AG10803 (cell line): ENCODE data around the gene RSPO4.
A peak's percentile ranks its signal among the peaks of the same experiment; 100 is the strongest.

Source experiments
- DNase-seq: peaks from one replicate; pipeline ENCODE4 v3.0.0; 2010; ENCODE audit warnings: low read depth
- H3K4me3 ChIP-seq: 2 replicates; pipeline ENCODE4 v1.5.1; 2011; ENCODE audit warnings: mild to moderate bottlenecking, low read length, control low read depth
- CTCF ChIP-seq: conservative IDR thresholded peaks from 2 replicates; pipeline ENCODE4 v1.5.1; 2011; ENCODE audit warnings: mild to moderate bottlenecking, low read length, control low read depth, inconsistent platforms

RSPO4 gene

DNA sequence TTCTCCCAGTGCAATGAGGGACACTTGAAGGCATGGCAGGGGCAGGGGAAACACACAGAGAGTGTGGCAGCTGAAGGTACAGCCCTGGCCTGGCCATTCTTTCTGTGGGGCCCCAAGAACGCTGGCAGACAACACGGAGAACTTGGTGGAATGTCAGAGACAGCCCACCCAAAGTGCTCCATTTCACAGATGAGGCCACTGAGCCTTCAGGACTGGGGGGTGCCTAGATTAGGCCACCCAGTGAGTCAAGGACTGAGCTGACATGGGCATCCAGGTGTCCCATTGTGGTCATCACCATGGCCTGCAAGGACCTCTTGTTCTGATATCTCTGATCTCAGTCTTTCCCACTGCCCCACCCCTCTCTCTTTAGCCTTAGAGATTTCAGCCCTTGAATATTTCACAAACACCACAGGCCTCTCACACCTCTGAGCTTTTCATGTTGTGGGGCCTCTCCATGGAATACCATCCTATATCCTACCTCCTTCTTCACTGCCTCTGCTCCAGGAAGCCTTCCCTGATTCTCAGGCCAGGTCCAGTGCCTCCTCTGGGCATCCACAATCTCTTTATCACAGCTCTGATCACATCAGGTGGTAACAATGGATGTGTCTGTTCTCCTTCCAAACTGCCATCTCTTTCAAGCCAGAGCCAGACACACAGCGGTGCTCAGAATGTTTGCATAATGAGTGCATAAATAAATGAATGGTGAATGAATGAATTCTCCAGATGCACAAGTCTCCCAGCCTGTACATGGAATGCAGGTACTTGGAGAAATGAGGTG, 2.0 kb upstream of the RSPO4 start:
- no peak for TF ChIP-seq CTCF
- DNase-seq = no peak
- H3K4me3 ChIP-seq = no peak overlapping the region

GRCh38 chr20:1002682-1003561, 811 bp upstream of the RSPO4 start:
- no peak for DNase-seq
- no peak for TF ChIP-seq CTCF
- H3K4me3 ChIP-seq = no peak overlapping the region

- TF ChIP-seq CTCF = no peak
- no peak overlapping the region for H3K4me3 ChIP-seq
- DNase-seq = no peak
Observed at GRCh38 chr20:1001116-1001515, 995 bp downstream of the RSPO4 start.

DNA sequence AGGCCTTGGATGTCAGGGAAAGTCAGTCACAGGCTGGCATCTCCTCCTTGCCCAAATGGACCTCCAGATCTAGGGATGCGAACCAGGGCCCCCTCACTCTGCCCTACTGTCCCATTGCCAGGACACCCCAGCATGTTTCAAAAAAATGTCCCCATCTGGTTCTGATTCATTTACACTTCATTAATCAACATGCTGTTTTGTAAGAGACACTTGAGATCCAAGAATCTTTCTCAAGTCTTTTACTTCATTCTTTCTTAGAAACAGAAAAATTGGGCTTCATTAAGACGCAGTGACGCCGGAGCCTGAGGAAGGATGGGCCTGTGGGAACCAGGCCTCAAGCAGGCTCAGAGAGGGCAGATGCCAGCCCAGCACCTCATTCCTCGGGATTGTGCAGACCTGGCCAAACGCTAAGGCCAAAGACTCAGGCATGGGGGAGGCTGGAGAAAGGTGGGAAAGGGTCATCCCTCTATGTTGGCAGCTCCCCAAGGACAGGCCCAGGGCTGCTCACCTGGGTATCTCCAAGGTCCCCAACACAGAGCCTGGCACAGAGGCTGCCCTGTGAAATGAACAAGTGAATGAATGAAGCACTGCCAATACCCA, 3.8 kb downstream of the RSPO4 start:
- no peak overlapping the region for H3K4me3 ChIP-seq
- no peak for TF ChIP-seq CTCF
- peak; percentile 6 for DNase-seq

DNA sequence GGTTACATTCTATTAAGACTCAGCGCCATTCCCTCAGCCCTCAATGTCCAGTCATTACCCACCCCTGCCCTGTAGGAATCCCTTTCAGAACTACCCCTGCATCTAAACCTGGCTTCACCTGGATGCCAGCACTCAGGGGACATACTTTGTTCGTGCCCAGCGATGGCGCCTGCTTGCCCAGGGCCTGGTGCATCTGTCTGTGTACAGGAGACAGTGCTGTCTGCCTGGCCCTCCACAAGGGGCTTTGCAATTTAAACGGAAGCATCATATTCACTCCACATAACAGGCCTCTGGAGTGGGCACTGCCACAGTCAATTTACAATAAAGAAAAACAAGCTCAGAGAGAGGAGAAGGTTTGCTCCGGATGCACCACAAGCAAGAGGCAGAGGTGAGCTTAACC, 4.6 kb downstream of the RSPO4 start:
- DNase-seq = no peak
- H3K4me3 ChIP-seq = no peak overlapping the region
- TF ChIP-seq CTCF = no peak

DNA sequence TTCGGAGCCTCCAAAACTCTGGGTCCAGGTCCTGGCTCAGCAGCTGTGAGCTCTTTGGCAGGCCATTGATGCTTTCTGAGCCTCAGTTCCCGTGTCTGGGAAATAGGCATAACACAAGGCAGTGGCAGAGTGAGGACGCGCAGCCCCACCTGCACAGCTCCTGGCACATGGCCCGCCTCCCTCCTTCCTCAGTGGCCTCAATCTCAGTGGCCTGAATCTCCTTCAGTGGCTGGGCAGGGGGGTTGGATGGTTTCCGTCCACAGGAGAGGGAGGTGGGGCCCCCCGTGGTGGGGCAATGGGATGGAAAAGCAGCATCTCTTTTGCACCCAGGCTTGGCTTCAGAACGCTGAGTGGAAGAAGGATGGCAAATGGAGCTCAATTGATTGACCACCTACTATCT, 5.1 kb downstream of the RSPO4 start:
- DNase-seq = no peak
- TF ChIP-seq CTCF = no peak
- H3K4me3 ChIP-seq = no peak overlapping the region
